ENCODE results near the gene FOXC1. TPM values are rescaled to one million over a fixed set of nuclear protein-coding genes. Genes with fewer than 3 reads are reported as not detected.

The FOXC1 gene
- total RNA-seq, 1 donor from 2014 or later: 84.4 TPM

DNA sequence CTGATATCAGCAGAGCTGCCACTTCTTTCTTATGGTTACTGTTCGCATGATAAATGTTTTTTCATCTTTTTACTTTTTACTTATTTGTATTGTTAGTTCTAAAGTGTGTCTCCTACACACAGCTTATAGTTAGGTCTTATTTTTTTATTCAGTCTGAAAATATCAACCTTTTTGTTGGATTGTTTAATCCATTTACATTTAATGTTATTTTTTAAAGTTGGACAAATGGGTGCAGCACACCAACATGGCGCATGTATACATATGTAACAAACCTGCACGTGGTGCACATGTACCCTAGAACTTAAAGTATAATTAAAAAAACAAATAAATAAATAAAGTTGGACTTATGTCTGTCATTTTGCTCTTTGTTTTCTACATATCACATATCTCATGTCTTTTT is 40.3 kb upstream of the FOXC1 start:
- Mint-ChIP-seq H3K27me3 (ENCODE audit: low read depth) (no peaks in the 10 kb centered on the region), H3K4me1 (ENCODE audit: low read depth) (no peaks in the 10 kb centered on the region), H3K4me3 (ENCODE audit: unreplicated experiment) (no peak overlapping the region), H3K27ac (ENCODE audit: unreplicated experiment) (no peak overlapping the region), H3K9me3 (ENCODE audit: low read depth) (peaks cover 32% of the 10 kb centered on the region), H3K36me3 (ENCODE audit: low read depth) (peaks cover 10% of the 10 kb centered on the region)
- no peak for DNase-seq (ENCODE audit: low spot score)
- TF ChIP-seq, protein P1, sequence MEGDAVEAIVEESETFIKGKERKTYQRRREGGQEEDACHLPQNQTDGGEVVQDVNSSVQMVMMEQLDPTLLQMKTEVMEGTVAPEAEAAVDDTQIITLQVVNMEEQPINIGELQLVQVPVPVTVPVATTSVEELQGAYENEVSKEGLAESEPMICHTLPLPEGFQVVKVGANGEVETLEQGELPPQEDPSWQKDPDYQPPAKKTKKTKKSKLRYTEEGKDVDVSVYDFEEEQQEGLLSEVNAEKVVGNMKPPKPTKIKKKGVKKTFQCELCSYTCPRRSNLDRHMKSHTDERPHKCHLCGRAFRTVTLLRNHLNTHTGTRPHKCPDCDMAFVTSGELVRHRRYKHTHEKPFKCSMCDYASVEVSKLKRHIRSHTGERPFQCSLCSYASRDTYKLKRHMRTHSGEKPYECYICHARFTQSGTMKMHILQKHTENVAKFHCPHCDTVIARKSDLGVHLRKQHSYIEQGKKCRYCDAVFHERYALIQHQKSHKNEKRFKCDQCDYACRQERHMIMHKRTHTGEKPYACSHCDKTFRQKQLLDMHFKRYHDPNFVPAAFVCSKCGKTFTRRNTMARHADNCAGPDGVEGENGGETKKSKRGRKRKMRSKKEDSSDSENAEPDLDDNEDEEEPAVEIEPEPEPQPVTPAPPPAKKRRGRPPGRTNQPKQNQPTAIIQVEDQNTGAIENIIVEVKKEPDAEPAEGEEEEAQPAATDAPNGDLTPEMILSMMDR (IDR thresholded peaks at IDR 0.05): no peak

GRCh38 chr6:1570848-1571247 is 38.9 kb upstream of the FOXC1 start:
- peaks cover 13% of the 10 kb centered on the region for H3K4me1 Mint-ChIP-seq (ENCODE audit: low read depth)
- peaks cover 9% of the 10 kb centered on the region for H3K36me3 Mint-ChIP-seq (ENCODE audit: low read depth)
- no peaks in the 10 kb centered on the region for H3K27me3 Mint-ChIP-seq (ENCODE audit: low read depth)
- H3K4me3 Mint-ChIP-seq (ENCODE audit: unreplicated experiment): no peak overlapping the region
- no peak overlapping the region for H3K27ac Mint-ChIP-seq (ENCODE audit: unreplicated experiment)
- TF ChIP-seq, protein P1 (IDR thresholded peaks at IDR 0.05): no peak
- H3K9me3 Mint-ChIP-seq (ENCODE audit: low read depth): peaks cover 32% of the 10 kb centered on the region
- DNase-seq (ENCODE audit: low spot score): no peak

DNA sequence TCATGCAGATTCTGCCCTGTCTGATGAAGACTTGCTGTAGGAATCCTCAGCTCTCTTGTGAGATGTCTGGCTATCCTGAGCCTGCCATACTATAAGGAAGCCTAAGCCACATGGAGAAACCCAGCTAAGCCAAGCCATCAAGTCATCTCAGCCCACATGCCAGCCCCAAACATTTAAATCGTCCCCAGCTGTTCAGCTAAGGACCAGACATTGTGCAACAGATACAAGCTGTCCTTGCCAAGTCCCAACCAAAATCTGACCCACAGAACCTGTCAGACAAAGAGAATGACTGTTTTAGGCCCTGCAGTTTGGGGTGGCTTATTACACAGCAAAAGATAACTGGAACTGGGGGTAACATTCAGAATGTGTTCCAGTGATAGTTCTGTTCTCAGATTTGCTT is 36.8 kb upstream of the FOXC1 start:
- no peak for DNase-seq (ENCODE audit: low spot score)
- peaks cover 32% of the 10 kb centered on the region for H3K9me3 Mint-ChIP-seq (ENCODE audit: low read depth)
- peaks cover 16% of the 10 kb centered on the region for H3K4me1 Mint-ChIP-seq (ENCODE audit: low read depth)
- H3K4me3 Mint-ChIP-seq (ENCODE audit: unreplicated experiment): no peak overlapping the region
- TF ChIP-seq, protein P1 (IDR thresholded peaks at IDR 0.05): no peak
- H3K27ac Mint-ChIP-seq (ENCODE audit: unreplicated experiment): no peak overlapping the region
- no peaks in the 10 kb centered on the region for H3K27me3 Mint-ChIP-seq (ENCODE audit: low read depth)
- peaks cover 9% of the 10 kb centered on the region for H3K36me3 Mint-ChIP-seq (ENCODE audit: low read depth)

- Mint-ChIP-seq H3K27me3 (ENCODE audit: low read depth) (no peaks in the 10 kb centered on the region), H3K4me3 (ENCODE audit: unreplicated experiment) (no peak overlapping the region), H3K9me3 (ENCODE audit: low read depth) (peaks cover 21% of the 10 kb centered on the region), H3K4me1 (ENCODE audit: low read depth) (peaks cover 16% of the 10 kb centered on the region), H3K27ac (ENCODE audit: unreplicated experiment) (no peak overlapping the region), H3K36me3 (ENCODE audit: low read depth) (peaks cover 7% of the 10 kb centered on the region)
- TF ChIP-seq, protein P1 (IDR thresholded peaks at IDR 0.05): no peak
- DNase-seq (ENCODE audit: low spot score): no peak
Observed at GRCh38 chr6:1574083-1574761, 35.5 kb upstream of the FOXC1 start.

GRCh38 chr6:1574890-1575209 is 34.9 kb upstream of the FOXC1 start:
- peak overlapping the region; percentile 32 for H3K4me3 Mint-ChIP-seq (ENCODE audit: unreplicated experiment)
- H3K36me3 Mint-ChIP-seq (ENCODE audit: low read depth): peaks cover 7% of the 10 kb centered on the region
- H3K9me3 Mint-ChIP-seq (ENCODE audit: low read depth): peaks cover 21% of the 10 kb centered on the region
- no peaks in the 10 kb centered on the region for H3K27me3 Mint-ChIP-seq (ENCODE audit: low read depth)
- peak overlapping the region; percentile 81 for H3K27ac Mint-ChIP-seq (ENCODE audit: unreplicated experiment)
- TF ChIP-seq, protein P1 (IDR thresholded peaks at IDR 0.05): no peak
- DNase-seq (ENCODE audit: low spot score): no peak
- H3K4me1 Mint-ChIP-seq (ENCODE audit: low read depth): peaks cover 16% of the 10 kb centered on the region
